NB4 (cell line): ENCODE measurements around the gene CORO1C.

Experiments
- MYC ChIP-seq: IDR thresholded peaks from 2 replicates; pipeline ENCODE4 v1.6.1; 2011; ENCODE audit warnings: low read depth, low read length
- POLR2A ChIP-seq: IDR thresholded peaks from 2 replicates; pipeline ENCODE4 v1.6.1; 2011; ENCODE audit warnings: mild to moderate bottlenecking; ENCODE audit not compliant: insufficient read length; ENCODE audit errors: extremely low read depth
- TF ChIP-seq, protein P1 (sequence below): IDR thresholded peaks from one replicate; pipeline ENCODE4 v1.5.1; 2012; ENCODE audit warnings: low read depth, low read length
- TF ChIP-seq, protein P2 (sequence below): IDR thresholded peaks from 2 replicates; pipeline ENCODE4 v1.6.1; 2011; ENCODE audit warnings: low read depth, low read length

DNA sequence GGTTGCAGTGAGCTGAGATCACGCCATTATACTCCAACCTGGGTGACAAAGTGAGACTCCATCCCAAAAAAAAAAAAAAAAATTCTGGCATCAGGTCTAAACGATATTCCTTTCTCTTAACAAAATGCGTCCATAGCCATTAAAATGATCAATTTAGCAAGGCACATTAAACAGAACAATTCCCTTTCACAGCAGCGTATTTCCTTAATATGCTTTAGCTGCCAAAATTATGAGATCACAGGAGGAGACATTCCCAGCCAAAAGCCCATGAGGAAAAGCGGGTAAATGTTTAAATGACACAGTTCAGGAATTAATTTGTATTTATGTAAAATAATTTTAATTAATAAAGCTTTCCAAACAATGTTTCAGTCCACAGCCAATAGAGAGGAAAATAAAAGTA, 54.6 kb downstream of the CORO1C start:
- TF ChIP-seq, protein P1, sequence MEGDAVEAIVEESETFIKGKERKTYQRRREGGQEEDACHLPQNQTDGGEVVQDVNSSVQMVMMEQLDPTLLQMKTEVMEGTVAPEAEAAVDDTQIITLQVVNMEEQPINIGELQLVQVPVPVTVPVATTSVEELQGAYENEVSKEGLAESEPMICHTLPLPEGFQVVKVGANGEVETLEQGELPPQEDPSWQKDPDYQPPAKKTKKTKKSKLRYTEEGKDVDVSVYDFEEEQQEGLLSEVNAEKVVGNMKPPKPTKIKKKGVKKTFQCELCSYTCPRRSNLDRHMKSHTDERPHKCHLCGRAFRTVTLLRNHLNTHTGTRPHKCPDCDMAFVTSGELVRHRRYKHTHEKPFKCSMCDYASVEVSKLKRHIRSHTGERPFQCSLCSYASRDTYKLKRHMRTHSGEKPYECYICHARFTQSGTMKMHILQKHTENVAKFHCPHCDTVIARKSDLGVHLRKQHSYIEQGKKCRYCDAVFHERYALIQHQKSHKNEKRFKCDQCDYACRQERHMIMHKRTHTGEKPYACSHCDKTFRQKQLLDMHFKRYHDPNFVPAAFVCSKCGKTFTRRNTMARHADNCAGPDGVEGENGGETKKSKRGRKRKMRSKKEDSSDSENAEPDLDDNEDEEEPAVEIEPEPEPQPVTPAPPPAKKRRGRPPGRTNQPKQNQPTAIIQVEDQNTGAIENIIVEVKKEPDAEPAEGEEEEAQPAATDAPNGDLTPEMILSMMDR: no peak
- TF ChIP-seq POLR2A (no peak), MYC (no peak)
- TF ChIP-seq, protein P2, sequence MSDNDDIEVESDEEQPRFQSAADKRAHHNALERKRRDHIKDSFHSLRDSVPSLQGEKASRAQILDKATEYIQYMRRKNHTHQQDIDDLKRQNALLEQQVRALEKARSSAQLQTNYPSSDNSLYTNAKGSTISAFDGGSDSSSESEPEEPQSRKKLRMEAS: no peak
